ENCODE results near the gene RLBP1.
"Not testable (repeated sequence)": the region's sequence is repeated elsewhere in the genome, so short reads cannot be mapped to it uniquely, and the experiment has no call there.

The RLBP1 gene

GRCh38 chr15:89221543-89221942 is at the start of gene RLBP1:
Gene RLBP1 (minus strand): TSS chr15:89221579. CDS start chr15:89218975, 2,604 bp downstream.
- TF ChIP-seq, protein P1, sequence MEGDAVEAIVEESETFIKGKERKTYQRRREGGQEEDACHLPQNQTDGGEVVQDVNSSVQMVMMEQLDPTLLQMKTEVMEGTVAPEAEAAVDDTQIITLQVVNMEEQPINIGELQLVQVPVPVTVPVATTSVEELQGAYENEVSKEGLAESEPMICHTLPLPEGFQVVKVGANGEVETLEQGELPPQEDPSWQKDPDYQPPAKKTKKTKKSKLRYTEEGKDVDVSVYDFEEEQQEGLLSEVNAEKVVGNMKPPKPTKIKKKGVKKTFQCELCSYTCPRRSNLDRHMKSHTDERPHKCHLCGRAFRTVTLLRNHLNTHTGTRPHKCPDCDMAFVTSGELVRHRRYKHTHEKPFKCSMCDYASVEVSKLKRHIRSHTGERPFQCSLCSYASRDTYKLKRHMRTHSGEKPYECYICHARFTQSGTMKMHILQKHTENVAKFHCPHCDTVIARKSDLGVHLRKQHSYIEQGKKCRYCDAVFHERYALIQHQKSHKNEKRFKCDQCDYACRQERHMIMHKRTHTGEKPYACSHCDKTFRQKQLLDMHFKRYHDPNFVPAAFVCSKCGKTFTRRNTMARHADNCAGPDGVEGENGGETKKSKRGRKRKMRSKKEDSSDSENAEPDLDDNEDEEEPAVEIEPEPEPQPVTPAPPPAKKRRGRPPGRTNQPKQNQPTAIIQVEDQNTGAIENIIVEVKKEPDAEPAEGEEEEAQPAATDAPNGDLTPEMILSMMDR (IDR thresholded peaks at IDR 0.05; ENCODE audit: low read depth, low read length), result no peak
- no peak for DNase-seq (ENCODE audit: extremely low read depth, low read depth)

GRCh38 chr15:89250142-89250541 is 28.8 kb upstream of the RLBP1 start:
- not testable (repeated sequence) for DNase-seq (ENCODE audit: extremely low read depth, low read depth)

- DNase-seq (ENCODE audit: extremely low read depth, low read depth), result no peak
- TF ChIP-seq, protein P1 (IDR thresholded peaks at IDR 0.05; ENCODE audit: low read depth, low read length), result no peak
Observed at GRCh38 chr15:89248584-89248983, 27.2 kb upstream of the RLBP1 start.

GRCh38 chr15:89247446-89247845 is 26.1 kb upstream of the RLBP1 start:
- TF ChIP-seq, protein P1 (IDR thresholded peaks at IDR 0.05; ENCODE audit: low read depth, low read length), result no peak
- no peak for DNase-seq (ENCODE audit: extremely low read depth, low read depth)

- no peak for DNase-seq (ENCODE audit: extremely low read depth, low read depth)
- TF ChIP-seq, protein P1 (IDR thresholded peaks at IDR 0.05; ENCODE audit: low read depth, low read length), result no peak
Observed at GRCh38 chr15:89244574-89244903, 23.2 kb upstream of the RLBP1 start.

GRCh38 chr15:89243691-89244573 is 22.6 kb upstream of the RLBP1 start, which contains the start of gene FANCI:
Gene FANCI (plus strand): TSS chr15:89243979. CDS start chr15:89247648, 3,669 bp downstream.
- TF ChIP-seq, protein P1 (IDR thresholded peaks at IDR 0.05; ENCODE audit: low read depth, low read length), result peak; percentile 51
- peak; percentile 80 for DNase-seq (ENCODE audit: extremely low read depth, low read depth)

- DNase-seq (ENCODE audit: extremely low read depth, low read depth), result no peak
- TF ChIP-seq, protein P1 (IDR thresholded peaks at IDR 0.05; ENCODE audit: low read depth, low read length), result no peak
Observed at GRCh38 chr15:89243046-89243690, 21.8 kb upstream of the RLBP1 start.

DNA sequence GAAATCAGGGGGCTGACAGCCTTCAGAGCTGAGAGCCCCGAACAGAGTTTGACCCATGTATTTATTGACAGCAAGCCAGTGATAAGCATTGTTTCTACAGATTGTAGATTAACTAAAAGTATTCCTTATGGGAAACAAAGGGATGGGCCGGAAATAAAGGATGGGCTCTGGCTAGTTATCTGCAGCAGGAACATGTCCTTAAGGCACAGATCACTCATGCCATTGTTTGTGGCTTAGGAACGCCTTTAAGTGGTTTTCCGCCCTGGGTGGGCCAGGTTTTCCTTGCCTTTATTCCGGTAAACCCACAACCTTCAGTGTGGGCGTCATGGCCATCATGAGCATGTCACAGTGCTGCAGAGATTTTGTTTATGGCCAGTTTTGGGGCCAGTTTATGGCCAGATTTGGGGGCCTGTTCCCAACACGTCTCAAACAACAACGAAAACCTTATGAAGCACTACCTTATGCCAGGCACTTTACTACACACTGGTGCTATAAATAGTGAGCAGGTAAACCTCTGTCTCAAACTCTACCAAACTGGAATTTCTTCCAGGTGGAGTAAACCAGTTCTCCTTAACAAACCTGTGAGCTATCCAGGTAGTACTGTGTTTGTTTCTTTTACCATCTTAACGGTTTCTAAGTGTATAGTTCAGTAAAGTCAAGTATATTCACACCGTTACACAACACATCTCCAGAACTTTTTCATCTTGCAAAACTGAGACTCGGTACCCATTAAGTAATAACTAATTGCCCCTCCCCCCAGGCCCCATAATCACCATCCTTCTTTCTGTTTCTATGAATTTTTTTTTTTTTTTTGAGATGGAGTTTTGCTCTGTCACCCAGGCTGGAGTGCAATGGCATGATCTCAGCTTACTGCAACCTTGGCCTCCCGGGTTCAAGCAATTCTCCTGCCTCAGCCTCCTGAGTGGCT is 18.8 kb upstream of the RLBP1 start:
- not testable (repeated sequence) for DNase-seq (ENCODE audit: extremely low read depth, low read depth)
